Inferior parietal cortex (tissue), 1 donor: Measurements from ENCODE around the gene SIGMAR1.

Experiments
- DNase-seq: peaks from one replicate; pipeline ENCODE4 v3.0.0-alpha.2; 2016; ENCODE audit errors: extremely low spot score

SIGMAR1 gene

DNA sequence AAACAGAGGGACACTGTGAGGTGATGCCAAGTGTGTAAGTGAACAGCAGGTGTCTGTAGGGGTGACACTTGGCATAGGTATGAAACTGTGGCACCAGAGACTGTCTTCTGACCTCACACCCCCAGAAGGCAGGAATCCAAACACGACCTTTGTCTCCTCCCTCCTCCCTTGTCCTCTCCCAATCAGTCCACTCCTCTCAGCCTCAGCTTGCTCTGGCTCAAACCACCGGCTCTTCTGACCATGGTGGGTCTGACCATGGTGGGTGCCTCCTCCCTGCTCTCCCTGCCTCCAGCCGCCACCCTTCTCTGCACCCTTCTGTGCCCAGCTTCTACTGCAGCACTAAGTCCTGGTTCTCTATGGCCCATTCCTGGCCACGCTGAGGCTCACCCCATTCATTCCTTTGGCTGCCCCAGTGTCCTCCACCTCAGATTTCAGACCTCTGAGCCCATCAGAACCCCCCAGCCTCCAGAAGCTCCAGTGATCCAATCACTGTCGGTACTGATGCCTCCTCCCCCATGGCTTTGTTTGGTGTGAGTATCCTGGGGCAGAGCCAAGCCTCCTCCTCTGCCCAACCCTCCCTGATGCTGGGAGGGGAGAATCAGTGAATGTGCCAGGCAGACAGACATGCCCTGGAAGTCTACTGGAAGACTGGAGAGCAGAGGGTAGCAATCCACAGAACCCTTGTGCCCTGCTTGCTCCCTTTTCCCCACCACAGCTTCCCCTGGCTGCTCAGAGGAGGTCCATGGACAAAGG, 7.0 kb downstream of the SIGMAR1 start:
- DNase-seq: no peak

DNA sequence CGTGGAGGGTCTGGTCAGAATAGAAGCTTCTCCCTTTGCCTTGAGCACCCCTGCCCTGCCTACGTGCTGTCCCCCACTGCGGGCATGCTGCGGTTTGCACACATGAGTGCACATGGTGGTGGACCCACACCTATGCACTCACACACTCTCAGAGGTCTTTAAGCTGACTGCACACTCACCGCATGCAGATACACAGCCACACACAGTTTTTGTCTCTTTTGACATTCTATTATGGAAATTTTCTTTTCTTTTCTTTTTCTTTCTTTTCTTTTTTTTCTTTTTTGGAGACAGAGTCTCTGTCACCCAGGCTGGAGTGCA, 8.1 kb downstream of the SIGMAR1 start:
- no peak for DNase-seq

DNA sequence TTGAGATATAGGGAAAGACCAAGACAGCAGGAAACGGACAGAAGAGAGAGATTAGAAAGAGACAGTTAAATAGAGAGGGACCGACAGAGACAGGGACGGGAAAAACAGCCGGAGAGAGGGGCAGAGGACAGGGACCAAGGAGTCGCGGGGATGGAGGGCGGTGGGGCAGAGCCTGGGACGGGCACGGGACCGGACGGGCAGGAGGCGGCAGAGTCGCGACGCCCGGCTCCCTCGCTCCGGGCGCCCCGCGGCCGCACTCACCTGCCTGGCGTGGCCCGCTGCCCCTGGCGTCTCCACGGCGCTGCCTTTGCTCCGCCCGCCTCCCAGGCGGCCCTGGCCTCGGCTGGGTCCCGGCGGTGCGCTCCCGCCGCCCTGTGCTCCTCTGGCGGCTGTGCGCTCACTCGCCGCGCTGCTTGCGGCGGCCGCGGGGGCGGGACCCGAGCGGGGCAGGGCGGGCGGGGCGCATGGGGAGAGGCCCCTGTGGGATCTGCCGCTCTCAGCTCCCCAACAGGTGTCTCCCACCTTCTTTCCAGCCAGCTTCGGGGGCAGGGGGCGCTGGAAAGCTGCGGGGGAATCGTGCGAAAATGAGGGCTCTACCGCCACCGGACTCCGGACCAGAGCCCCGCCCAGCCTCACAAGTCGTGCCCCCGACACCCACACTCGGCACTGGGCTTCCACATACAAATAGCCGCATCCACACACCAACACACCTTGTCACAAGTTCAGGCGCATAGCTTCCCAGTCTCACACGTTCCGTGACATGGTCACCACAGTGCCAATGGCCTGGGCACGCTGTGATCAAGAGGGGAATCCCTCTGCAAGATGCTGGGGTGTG, 8.7 kb downstream of the SIGMAR1 start, which contains the start of gene ARID3C:
Gene ARID3C, minus strand, starts transcription at position 411 of the 835 bp plus-strand sequence. CDS start 1,052 bp downstream, outside the sequence.
- no peak for DNase-seq

DNA sequence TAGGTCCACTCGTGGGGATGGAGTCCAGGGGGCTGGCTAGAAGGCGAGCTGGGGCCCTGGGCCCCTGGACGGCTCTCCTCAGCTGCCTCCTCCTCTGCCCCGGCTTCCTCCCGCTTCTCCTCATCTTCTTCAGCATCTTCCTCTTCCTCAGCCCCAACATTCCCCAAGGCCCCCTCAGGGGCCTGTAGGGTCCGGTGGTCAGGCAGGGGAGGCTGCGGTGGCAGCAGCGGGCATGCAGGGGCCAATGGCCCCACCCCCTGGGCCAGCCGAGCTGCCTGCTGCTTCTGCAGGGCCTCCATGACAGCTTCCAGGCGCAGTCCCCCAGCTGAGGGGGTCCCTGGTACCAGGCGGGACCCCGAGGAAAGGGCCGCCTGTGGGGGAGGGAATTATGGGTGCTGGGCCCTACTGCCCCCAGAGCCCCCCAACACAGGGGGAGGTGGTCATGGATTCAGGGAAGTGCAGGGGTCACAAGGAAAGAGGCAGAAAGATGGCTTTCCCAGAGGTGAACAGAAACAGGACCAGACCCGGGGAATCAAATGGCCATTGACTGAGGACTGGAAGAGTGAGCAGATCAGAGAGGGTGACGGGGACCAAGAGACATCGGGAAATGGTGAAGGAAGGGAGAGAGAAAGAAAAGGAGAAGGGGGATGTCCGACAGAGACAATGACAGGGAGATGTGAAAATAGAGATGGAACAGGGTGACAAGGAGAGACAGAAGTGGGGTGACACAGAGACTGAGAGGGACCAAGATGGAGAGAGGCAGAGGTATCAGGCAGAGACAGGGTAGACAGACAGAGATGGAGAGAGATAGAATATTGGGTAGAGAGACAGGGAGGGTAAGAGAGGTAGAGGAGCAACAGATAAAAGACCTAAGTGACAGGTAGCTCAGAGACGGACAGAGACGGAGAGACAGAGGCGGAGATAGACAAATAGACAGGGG, 9.6 kb downstream of the SIGMAR1 start:
- no peak for DNase-seq

DNA sequence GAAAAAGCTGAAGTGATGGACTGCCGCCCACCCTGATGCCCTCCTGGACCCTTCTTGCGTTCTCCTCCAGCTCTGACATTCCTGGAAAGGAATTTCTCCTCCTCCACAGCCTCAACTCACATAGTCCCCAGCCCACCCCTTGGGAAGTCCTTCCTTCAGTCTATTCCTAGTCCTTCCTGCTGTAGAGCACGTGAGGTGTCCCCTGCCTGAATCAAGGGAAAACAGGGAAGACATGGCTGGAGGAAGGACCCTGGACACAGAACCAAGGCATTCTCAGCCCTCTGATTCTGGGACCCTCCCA, 12.5 kb downstream of the SIGMAR1 start:
- DNase-seq: no peak

DNA sequence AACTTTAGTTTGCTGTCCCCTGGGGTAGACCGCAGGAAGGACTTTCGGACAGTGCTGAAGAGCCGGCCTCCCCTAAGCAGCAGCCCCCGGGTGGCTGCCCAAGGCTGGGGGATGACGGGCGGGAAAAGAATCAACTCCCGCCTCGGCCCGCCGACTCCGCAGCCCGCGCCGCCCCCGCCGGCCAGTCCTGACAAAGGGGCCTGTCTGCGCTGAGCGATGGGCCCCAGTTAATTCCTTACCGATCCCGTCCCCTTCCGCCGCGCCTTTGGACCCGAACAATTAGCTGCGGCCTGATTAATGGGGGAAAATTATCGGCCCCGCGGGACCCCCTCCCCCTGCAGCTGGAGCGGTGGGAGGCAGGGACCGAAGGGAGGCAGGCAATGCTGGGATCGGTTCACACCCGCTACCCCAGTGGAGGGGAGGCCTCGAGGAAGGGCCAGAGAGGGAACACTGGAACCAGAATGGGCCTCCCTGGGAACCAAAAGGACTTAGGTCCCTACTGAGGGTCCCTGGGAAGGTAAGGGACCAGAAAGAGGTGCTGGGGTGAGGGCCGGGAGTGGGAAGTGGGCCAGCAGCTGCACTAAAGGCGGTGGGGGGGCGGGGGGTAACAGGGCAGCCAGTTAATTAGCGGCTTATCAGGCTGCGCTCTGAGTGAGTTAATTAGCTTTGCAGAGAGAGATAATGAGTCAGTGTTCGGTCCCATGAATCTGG, 13.0 kb downstream of the SIGMAR1 start:
- DNase-seq: no peak

DNA sequence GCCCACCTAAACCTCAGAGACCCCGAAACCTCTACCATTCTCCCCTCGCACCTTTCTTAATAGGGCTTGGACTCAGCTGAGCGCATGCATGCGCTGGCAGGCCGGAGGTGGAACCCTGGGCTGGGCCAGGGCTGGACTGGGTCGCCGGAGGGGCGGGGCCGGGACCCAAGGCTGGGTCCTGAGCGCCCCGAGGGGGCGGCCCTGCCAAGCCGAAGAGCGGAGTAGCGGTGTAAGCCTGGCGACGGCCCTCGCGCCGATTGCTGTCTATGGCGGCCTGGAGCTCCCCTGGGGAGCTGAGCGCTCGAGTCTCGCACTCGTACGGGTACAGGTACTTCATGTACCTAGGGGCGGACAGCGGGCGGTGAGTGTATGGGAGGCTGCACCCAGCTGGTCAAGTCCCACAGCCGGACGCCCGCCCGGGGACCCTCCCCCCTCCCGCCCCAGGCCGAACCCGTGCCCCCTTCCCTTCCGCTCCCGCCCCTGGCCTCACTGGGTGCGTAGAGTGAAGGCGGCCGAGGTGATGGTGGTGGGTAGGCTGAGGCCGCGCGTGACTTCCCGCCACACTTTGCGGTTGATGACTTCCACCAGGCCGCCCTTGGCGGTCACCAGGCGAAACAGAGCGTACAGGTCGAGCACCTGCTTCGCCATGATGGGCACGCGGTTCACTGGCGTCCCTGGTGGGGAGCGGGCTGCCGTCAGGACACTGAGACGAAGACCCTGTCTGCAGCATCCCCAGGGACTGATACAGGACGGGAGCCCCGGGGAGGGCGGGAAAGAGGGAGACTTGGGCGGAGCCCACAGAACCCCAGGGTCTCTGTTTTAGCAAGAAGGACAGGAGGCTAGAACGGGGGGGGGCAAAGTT, 14.0 kb downstream of the SIGMAR1 start:
- no peak for DNase-seq

DNA sequence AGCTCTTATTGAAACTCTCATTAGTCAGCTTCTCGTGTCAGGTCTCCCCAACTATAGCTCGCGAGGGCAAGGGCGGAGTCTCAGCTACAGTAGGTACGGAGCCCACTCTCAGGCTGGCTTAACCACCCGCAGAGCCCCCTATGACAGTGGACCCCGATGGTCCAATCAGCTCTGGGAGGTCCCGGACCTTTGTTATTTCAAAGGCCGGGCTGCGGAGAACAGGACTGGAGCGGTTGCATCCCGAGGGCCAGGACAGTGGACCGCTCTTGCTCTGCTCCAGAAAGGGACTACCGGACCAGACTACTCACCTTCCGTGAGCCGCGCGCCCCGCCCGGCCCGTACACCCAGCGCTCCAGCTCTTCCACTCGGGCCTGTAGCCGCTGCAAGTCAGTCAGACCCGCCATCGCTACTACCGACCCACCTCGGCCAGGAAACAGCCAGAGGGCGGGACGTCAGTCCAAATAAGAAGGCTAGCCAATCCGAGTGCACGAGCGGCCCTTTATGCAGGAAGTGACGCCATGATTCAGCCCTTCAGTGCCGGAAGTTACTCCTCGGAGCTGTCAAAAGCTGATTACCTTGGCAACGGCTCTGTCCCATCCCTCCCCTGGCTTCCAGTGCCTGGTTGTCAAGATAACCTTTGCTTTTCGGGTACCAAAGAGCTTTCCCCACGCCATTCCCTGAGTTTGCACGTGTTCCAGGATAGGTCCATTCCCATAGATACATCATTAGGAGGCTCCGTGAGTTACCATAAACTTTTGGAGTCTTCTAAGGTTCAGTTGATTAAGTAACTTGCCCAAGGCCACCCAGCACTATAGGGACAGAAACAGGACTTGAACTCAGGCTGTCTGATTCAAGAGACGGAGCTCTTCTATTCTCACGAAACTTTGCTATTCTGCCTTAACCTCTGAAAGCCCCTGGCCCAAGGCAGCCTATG, 17.3 kb downstream of the SIGMAR1 start, which contains the start of gene DCTN3:
Gene DCTN3, minus strand, starts transcription at position 435 of the 934 bp plus-strand sequence. Its CDS starts 31 bp downstream, at position 404.
- DNase-seq: peak; percentile 97

DNA sequence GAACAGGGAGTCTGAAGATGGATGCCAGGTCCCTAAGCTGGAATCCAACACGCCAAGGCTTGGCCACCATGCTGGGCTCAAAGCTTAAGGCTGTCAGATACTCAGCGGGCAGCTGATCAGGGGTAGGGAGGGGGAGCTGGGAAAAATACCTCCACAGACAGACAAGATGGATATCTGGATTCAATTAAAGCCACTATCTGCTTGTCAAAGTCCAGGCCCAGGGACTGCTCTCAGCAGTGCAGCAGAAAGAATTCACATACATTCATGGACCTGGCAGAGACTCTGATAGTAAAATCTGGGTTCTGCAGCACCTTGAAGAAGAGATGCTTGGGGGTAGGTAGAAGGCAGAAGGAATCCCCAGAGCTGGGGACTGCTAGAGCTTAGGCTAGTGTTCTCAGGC, 22.5 kb downstream of the SIGMAR1 start:
- no peak for DNase-seq

DNA sequence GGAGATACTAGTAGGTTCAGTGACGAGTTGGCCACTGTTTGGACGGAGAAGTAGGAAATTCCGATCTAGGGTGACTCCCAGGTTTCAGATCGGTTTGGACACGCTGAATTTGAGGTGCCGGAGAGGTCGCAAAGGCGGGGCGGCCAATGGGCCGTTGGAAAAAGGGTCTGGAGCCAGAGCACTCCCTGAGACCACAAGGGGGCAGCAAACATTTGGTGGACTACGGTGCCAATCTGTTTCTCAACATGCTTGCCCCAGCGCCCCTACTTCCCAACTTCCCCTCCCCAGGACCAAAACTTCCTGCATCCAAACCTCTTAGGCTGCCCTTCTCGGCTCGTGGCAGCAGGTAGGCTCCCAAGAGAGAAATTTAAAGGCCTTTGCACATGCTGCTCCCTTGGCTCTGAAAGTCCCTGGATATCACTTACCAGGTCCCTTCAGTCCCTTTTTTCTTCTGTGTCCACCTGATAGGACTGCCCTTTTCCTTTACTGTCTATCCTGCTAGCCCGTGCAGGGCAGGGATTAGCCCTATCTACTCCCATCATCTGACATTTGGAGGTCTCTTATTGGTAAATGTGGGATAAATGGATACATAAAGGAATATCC, 24.7 kb downstream of the SIGMAR1 start:
- peak; percentile 89 for DNase-seq

DNA sequence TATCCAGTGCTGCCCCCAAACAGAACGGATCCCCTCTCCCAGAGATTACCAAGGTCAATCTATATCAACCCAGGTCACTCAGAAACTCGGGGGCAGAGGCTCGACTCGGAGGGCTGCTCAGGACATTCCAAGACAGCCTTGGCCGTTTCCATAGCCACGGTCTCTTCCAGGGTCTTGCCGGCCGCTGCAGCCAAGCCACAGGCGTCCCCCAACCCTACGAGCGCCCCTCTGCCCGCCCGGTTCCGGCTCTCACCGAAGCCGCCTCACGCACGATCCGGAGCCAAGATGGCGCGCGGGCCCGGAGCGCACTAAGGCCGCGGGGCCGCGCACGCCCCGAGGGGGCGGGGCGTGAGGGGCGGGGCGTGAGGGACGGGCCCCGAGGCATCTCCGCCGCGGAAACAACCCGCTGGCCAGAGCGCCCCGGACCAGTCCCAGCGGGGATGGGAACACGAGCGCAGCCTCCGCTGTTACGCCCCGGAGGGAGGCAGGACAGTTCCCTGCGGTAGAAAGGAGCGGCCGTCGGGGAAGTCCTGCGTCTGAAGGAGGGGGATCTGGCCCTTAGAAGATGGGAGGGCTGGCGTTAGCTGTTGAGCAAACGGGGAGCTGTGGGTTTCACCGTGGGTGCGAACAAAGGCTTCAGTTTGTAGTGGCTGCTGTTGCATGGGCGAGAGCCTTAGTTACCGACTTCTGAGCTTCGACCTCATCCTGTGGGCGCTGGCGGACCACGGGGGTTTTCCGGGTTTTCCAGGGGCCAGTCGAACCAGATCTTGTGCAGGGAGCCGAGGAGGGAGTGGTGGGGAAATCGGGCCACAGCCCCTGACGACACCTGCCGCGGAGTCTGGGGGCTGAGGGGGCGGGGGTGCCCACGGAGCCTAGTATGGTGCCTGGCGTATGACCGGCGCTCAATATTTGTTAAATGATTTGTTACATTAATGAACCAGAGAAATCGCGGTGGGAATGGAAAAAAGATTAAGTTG, 25.5 kb downstream of the SIGMAR1 start, which contains the start of gene RPP25L:
Gene RPP25L, minus strand, starts transcription at position 287 of the 977 bp plus-strand sequence. CDS start 801 bp downstream, outside the sequence.
- peak; percentile 86 for DNase-seq

DNA sequence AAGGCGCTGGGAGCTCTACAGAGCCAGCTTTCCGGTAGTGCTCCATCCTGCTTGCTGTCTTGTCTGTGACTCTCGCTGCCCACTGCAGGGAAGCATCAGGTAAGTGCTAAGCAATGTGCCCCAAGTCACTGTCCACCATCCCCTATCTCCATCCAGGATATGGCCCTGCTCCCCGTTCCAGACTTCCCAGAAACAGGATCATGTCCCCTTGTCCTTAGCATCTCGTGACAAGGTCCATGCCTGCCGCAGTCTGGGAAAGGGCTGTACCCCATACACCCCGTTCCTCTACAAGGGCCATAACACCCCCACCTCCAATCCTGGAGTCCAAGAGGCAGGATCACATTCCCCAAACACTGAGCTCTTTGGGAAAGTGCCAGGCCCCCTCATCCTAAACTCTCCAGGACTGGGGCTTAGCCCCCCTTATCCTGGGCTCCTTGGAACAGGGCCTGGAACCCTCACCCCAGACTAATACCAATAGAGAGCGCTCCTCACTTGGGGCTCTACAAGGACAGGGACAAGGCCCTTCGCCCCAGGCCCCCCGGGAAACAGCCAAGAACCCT, 26.3 kb downstream of the SIGMAR1 start:
- DNase-seq: no peak

DNA sequence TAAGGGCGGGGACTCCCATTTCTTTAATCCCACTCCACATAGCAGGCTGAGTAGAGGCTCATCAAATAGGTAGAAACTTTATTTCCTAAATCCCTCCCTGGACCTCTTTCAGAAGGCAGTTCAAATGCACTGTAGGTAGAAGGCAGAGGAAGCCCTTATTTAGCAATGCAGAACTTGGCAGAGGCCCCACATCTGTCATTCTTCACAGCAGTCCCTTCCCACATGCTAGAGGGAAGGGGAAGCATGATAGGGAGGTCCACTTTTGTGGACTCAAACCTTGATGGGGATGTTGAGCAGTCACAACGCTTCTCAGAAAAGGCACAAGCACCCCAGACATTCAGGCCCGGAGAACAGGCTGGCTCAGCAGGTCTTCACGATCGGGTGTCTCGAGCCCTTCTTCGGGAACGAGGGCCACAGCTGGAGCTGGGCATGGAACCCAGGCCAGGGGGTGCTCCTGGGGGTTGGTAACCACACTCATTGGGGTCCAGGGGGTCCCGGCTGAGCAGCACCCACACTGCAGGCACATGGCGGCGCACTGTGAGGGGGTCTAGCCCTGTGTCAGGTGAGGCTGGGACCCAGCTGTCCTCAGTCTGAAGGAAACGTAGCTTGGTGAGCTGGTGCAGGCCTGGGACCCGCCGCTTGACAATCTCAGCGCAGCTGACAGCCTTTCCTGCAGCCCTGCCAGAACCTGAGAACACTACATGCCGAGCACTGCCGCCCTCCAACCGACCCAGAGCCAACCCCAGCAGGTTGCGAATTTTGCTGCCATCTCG, 27.0 kb downstream of the SIGMAR1 start:
- no peak for DNase-seq

DNA sequence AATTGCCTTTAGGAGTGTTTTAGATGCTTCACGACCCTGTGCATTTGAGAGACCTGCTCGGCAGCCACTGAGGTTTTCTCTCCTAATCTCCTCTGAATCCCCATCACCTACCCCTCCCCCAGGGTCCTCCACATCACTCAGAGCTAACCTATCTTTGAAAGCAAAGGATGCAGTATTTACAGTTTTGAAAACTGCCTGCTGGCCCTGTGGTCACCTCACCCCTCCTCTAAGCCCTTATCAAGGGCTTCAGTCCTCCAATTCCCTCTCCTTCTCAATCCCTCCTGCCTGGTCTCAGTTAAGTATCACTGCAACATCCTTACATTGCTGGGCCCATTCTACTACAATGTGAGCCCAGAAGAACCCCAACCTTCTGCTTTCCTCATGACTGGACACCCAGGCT, 30.3 kb downstream of the SIGMAR1 start:
- DNase-seq: no peak

DNA sequence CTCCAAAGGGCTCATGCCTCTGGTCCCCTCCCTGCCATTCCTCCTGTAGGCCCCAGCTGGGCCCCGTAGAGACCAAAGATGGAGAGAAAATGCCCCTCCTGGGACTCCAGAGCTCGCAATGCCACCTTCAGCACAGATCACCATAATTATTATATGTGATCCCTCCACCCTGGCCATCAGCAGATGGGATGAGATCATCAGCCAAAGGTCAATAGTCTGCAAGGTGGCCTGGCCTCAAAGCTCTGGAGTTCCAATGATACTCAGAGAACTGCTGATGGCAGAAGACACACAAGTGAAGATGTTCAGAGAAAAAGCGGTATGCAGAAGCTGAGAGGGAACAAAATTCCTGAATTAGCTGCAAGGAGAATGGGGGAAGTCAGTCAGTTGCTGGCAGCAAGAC, 30.7 kb downstream of the SIGMAR1 start:
- DNase-seq: no peak

DNA sequence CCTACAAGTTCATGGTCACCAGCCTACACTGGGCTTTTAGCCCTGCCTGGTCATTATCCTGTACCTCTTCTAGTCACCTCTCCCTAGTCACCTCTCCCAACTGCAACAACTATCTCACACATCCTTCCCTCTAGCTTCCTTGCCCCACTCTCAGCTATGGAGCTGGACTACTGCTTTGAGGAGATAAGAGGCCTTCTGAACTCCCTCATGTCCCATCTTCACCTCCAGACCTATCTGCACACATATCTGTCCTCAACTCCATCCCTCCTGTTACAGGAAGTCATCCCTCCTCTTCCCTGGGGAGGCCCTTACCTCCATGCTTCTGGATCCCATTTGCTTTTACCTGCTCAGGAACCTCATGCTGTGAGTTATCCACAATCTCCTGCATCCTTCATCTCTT, 31.4 kb downstream of the SIGMAR1 start:
- DNase-seq: no peak
